ELF-1 (cell line): ENCODE data around the gene OR10P1.
"Not testable (repeated sequence)": the region's sequence is repeated elsewhere in the genome, so short reads cannot be mapped to it uniquely, and the experiment has no call there.

Source experiments
- DNase-seq: peaks from one replicate; pipeline ENCODE4 v3.0.0-alpha.2; 2016; ENCODE audit warnings: low read depth, low spot score

OR10P1 gene, protein sequence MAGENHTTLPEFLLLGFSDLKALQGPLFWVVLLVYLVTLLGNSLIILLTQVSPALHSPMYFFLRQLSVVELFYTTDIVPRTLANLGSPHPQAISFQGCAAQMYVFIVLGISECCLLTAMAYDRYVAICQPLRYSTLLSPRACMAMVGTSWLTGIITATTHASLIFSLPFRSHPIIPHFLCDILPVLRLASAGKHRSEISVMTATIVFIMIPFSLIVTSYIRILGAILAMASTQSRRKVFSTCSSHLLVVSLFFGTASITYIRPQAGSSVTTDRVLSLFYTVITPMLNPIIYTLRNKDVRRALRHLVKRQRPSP

DNA sequence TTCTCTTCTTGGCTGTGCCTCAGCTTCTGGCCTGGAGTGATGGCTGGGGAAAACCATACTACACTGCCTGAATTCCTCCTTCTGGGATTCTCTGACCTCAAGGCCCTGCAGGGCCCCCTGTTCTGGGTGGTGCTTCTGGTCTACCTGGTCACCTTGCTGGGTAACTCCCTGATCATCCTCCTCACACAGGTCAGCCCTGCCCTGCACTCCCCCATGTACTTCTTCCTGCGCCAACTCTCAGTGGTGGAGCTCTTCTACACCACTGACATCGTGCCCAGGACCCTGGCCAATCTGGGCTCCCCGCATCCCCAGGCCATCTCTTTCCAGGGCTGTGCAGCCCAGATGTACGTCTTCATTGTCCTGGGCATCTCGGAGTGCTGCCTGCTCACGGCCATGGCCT lies at the start of gene OR10P1:
OR10P1 (plus strand) TSS at position 40 of the 400 bp plus-strand sequence; CDS start at position 40, 0 bp downstream.
- no peak for DNase-seq

DNA sequence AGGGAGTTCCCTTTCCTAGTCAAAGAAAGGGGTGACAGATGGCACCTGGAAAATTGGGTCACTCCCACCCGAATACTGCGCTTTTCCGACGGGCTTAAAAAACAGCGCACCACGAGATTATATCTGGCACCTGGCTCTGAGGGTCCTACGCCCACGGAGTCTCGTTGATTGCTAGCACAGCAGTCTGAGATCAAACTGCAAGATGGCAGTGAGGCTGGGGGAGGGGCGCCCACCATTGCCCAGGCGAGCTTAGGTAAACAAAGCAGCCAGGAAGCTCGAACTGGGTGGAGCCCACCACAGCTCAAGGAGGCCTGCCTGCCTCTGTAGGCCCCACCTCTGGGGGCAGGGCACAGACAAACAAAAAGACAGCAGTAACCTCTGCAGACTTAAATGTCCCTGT lies 46.5 kb upstream of the OR10P1 start:
- peak; percentile 29 for DNase-seq

DNA sequence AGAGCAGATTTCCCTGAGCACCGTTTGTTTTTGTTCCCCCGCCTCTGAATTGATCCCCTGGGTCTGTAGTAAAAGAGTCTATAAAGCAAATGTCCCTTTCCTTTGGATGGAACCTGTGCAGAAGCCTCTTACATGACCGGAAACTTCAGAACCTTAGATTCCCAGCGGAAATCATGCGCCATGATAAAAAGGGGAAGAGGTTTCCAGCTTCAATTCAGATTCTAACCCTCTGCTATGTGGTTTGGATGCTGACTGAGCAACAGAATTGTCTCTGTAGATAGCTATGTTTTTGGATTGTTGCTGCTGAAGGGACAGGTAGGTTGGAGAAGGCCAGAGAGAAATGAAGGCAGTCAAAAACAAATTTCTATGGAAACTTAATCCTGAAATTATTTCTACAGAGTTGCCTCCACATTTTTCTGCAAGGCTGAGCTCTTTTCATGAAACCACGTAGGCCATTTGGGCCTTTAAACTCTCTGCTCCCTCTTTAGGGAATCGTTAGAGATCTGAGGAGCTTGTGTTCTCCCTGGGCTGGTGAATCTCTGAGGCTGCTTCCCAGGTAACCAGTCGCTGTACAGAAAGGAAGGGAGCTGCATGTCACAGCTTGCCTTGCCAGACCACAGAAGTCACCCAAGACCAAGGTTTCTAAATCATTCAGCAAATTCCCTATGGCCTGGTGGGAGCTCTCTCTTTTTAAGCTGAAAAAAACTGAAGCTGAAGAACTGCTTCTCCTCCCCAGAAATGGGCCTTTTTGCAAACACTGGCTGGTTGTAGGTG lies 28.7 kb upstream of the OR10P1 start:
- no peak for DNase-seq

DNA sequence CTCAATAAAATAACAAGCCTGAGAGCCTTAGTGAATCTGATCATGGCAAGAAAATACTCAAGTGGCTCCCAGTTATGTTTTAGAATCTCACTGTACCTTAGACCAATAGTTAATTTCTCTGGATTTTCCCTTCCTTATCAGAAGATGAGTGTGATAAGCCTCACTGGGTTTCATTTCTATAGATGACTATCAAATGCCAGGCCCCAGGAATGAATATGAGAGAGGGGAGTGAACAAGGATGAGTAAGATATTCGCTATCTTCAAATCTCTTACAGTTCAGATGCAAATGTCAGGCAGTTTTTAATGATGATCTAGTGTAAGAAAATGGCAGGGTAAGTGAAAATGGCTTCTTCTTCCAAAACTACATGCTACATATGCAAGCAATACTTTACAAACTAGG lies 26.1 kb upstream of the OR10P1 start:
- DNase-seq, result no peak

DNA sequence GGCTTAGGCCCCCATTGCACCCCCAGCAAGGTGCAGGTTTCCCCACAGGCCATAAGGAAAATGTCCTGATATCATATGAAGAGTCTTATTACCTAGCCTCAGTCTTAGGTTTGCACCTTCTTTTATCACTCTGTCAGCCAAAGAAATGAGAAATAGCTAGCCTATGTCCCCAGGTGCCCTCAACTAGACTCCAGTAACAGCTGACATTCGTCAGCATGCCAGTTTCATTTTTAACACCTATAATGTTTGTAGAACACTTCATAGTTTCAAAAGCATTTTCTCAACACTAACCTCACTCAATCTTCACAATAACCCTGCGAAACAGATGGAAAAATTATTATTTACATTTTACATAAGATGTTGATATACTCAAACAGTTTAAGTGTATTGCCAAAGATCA lies 24.0 kb upstream of the OR10P1 start:
- DNase-seq, result no peak

DNA sequence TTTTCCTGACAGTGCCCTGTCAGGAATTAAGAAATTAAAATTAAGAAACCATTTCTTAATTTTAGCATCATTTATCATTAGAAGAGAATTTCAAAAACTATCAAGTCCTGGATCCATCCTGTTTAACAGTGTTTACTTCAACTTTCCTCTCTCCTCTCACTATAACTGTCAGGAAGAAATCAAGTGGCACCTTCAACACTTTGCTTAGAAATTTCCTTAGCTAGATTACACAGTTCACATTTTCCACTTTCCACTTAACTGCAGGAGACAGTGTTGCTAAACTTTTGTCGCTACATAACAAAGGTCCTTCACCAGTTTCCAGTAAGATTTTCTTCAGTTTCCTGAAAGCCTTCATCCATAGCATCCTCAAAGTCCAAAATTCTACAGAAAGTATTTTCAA lies 21.9 kb upstream of the OR10P1 start:
- no peak for DNase-seq

DNA sequence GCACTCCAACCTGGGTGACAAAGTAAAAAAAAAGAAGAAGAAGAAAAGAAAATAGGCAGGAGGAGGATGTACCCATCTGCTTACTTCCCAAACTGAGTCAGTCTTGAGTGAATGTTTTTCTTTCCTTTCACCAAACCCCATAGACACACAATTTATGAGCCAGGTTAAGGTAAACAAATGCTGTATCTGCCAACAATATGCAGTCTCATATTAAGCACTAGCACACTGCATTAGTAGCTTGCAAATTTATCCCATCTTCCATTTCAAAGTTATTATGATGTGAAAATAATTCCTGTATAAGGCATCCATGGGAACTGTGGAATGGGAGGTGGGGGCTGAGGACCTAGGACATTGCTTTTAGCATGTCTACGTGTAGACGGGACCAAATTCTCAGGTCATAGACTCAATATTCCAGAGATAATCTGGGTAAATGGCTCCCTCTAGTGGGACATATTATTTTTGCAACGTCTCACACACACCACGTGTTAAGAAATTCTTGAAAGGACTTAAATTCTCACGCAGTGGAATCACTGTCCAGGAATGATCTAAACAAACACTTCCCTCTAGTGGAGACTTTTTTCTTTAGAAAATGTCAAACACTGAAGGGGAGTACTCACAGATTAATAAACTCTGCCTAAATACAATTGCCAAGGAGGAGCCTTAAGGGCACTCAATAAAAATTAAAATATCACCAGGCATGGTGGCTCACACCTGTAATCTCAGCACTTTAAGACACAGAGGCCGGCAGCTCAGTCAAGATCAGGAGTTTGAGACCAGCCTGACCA lies 17.1 kb upstream of the OR10P1 start:
- DNase-seq, result peak; percentile 75

DNA sequence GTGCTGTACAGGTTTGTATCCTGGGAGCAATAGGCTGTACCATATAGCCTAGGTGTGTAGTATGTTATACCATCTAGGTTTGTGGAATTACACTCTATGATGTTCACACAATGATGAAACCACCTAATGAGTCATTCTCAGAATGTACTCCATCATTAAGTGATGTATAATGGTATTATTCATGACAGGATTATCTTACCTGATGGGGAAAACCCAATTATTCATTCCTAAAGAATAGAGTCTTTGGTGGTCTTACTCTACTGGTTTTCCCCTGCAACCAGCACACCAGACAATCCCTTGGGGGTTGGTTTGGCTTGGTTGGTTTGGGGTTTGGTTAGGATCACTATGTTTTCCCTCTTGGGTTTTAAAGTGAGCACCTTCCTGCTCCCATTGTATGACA lies 12.6 kb upstream of the OR10P1 start:
- DNase-seq, result no peak

DNA sequence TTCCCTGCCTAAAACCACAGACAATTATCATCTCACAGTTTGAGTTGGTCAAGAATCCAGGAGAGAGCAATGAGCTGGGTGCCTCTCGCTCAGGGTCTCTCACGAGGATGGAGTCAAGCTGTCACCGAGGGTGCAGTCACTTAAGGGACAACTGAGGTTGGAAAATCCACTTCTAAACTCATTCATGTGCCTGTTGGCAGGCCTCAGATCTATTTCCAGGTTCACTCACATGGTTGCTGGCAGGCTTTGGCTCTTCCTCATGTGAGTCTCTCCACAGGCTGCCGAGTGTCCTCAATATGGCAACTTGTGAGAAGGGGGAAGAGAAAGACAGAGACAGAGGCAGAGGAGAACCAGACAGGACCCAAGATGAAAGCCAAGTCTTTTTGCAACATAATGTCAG lies 10.5 kb upstream of the OR10P1 start:
- DNase-seq, result no peak

DNA sequence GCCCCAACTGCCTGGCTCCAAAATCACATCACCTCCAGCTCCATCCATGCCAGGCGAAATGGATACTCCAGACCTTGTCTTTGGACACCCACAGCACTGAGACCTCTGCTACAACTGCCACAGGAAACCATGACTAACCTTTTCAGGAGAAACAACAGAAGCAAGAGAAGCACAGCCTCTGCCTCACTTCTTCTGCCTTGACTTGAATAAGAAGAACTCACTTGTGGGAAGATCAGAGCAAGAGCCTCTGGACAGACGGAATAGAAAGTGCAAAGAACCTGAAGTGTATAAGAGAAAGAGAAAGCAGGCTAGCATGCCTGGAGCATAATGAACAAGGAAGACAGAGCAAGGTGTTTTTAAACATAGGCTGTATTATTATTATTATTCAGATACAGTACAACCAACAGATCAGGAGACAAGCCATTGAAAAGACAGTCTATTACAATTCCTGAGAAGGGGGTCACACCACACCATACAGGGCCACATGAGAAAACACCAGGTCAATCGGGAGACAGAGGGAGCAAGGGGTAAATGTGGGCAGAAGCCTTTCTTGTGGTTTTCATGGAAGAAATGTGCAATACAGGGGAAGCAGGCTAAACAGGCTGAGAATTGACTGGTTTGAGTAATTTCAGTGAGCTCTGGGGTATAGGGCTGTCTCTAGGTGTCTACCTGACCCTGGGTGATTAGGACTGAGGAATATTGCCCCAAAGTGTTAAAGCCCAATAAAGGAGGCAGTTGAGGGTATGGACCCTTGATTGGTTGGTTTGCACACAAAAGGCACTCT lies 7.4 kb upstream of the OR10P1 start:
- DNase-seq, result no peak

DNA sequence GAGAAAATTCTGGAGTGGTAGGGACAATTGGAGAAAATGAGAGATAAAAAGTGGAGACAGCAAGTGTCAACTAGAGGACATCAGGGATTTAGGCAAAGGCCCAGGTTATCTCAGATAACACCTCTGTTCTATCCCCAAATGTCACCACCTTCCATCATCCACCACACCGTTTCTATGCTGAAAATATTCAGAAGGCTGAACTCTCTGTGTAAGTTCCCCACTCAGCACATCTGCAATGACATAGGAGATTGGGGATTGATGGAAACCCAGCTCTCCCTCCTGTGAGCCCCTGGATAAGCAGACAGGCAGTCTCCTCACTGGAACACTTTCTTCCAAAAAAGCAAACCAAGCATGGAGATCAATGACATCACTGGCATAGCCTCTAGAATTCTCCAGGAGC lies 5.6 kb upstream of the OR10P1 start:
- DNase-seq, result no peak

DNA sequence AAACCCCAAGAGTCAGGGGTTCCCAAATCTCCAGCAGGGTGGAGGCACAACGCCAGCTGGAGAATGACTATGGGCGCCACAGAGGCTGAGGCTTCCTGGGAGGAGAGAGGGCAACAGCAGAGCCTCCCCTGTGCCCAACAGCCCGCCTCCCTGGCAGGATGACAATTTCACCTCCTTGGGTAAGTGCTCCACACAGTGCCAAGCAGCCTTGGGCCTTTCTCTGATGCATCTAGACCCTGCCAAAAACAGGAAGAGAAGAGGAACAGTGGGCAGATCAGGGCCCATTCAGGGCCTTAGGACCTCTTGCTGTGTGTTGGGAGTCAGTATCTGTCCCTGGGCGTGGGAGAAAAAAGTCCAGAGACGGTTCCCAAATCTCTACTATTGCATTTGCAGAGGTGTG lies 5.0 kb upstream of the OR10P1 start:
- no peak for DNase-seq

DNA sequence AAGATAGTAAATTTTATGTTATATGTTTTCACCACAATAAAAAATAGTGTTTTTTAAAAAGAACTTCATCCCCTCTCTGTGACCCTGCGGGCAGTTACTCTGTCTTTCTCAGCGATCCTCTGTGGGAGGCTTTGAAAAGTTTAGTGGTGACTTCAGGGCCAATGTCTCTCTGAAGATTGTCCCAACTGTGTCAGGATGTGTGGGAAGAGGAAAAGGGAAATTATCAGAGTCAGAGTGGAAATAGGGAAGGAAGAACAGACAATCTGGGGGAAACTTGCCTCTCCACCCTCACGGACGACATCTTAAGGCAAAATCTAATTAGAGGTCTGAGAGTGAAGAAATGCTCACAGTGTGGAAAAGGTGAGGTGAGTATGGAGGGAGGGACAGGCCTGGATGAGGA lies 3.5 kb upstream of the OR10P1 start:
- DNase-seq, result no peak

DNA sequence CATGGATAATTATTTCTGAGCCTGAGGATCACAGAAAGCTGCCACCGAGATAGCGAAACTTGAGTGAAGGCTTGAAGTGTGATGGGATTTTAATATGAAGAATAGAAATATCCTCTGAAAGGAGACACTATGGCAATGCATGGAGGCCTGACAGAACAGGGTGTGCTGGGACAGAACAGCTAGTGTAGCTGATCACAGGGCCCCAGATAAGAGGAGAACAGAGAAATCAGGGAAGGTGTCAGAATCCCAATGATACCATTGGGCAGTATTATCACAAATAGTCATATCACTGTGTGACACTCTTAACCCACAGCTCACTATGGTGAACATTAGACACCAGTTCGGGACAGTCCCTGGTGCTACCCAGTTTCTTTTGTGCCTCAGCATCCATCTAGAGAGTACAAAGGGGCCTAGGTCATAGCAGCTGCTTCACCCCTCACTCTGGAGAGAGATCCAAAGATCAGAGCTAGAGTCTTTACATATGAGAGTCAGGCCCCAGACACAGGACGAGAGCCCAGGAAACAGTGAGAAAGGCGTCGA lies 506 bp upstream of the OR10P1 start:
- DNase-seq, result no peak

DNA sequence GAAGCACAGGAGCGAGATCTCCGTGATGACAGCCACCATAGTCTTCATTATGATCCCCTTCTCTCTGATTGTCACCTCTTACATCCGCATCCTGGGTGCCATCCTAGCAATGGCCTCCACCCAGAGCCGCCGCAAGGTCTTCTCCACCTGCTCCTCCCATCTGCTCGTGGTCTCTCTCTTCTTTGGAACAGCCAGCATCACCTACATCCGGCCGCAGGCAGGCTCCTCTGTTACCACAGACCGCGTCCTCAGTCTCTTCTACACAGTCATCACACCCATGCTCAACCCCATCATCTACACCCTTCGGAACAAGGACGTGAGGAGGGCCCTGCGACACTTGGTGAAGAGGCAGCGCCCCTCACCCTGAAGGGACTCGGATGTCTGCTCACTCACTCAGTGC lies 775 bp downstream of the OR10P1 start:
- DNase-seq, result no peak

DNA sequence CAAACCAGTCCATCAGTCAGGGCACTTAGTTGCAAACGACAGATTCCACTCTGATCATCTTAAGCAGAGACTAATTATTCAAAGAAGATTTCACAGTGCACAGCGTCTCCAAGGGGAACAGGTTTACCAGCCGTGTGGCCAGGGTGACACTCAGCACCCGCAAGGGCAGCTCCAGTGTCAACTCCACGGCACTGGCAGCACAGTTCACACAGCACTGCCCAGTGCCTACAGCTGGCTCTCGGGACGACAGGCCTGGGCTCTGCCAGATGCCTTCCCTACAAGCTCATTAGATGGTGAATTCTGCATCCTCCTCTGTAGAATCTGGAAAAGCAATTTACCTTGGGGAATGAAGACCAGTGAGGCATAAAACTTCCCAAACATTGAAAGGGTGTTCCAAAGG lies 4.9 kb downstream of the OR10P1 start:
- DNase-seq, result no peak

DNA sequence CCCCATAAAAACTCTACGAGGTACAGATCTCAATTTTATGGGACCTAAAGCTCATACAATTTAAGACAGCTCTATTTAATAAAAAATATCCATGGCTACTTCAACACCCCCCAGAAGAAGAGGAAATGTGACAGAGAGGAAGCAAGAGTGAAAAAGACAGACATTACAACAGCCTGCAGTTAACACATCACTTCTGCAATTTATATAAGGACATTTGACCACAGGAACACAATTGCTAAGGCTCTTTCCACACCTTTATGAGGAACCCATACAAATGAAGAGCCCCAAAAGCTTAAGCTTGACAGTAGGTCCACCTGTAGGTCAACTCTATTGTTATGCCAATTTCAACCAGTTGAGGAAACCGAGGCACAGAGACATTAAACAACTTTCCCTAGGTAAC lies 5.6 kb downstream of the OR10P1 start:
- DNase-seq, result no peak

DNA sequence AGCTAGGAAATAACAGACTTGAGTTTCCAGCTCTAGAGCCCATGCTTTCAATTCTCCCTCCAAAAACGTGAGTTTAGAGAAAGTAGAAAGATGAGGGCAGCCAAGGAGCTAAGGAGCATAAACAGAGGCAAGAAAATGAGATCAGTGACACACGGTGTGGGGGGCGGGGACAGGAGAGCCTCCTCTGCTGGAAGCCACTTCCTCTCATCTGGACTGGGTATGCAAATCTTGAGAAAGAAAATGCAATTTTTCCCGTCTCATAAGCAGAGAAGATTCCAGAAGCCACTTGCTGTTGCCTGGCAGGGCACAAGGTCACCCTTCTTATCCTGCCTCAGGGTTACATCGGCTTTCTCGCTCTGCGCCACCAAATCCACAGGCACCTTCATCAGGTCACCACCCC lies 6.0 kb downstream of the OR10P1 start:
- no peak for DNase-seq

DNA sequence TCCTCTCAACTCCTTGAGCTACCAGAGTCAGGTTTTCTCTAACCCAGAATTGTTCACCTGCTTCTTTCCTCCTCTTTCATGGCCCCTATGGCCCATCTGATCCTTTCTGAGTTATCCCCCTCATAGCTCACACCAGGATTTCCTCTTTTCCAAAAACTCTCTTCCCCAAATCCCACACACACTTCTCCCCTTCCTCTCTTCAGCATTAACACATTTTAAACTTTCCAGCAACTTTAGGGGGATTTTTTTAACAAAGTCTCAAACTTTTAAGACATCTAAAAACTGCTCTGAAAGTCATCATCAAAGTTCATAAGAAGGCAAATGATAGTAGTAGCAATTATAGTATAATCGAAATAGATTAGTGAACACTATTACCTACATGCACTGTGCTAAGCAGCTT lies 7.9 kb downstream of the OR10P1 start:
- no peak for DNase-seq

DNA sequence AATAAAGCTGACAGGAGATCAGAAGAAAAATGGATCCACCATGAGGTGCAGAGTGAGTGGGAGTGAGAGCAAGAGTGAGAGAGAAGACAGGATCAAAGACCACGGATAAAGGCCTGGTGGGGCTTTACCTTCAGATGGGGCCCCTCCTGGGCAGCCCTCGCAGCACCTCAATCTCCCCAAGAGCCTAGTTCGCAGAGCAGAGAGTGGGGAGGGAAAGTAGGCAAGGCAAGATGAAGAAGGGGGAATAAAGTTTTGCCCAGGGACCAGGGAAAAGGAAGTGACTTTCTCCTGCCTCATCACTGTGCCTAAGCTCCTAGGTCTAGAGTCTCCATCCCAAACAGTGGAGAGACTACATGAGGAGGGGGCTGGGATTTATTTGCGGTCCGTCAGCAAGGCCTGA lies 10.3 kb downstream of the OR10P1 start:
- DNase-seq, result no peak

DNA sequence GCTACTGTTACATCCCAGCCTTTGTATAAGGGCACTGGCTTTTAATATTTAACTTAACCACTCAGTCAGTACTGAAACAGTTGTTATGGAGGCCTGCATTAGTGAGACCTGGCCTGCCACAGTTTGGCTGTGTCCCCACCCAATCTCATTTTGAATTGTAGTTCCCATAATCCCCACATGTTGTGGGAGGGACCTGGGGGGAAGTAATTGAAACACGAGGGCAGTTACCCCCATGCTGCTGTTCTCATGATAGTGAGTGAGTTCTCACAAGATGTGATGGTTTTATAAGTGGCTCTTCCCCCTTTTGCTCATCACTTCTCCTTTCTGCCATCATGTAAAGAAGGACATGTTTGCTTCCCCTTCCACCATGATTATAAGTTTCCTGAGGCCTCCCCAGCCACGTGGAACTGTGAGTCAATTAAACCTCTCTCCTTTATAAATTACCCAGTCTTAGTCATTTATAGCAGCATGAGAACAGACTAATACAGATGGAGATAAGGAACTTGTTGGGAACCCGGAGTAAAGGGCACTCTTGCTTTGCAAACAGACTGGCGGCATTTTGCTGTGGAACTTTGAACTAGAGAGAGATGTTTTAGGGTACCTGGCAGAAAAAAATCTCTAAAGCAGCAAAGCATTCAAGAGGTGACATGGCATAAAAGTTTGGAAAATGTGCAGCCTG lies 14.1 kb downstream of the OR10P1 start:
- DNase-seq, result not testable (repeated sequence)
